Immature natural killer cell (primary cell): ENCODE measurements around the gene PCMTD2. TPM values are rescaled to one million over a fixed set of nuclear protein-coding genes. Genes with fewer than 3 reads are reported as not detected.

ENCODE experiments used
- DNase-seq, 3 donors: peaks; one replicate each; pipeline ENCODE4 v3.0.0; 2022; ENCODE audit warnings: mixed read lengths in 1 of 3
- H3K27ac Mint-ChIP-seq, 6 donors: one replicate each; pipeline ENCODE4 v1.8.0; 2020; ENCODE audit warnings: mixed read lengths in 6 of 6, mild to moderate bottlenecking in 5 of 6, inconsistent platforms in 4 of 6, moderate library complexity in 3 of 6
- H3K27me3 Mint-ChIP-seq, 3 donors: one replicate each; pipeline ENCODE4 v1.8.0; 2020 to 2021; ENCODE audit warnings: low read depth in 3 of 3, mild to moderate bottlenecking in 3 of 3, mixed read lengths in 3 of 3, moderate library complexity in 3 of 3, inconsistent platforms in 1 of 3
- H3K36me3 Mint-ChIP-seq, 3 donors: one replicate each; pipeline ENCODE4 v1.8.0; 2020; ENCODE audit warnings: mixed read lengths in 3 of 3, inconsistent platforms in 2 of 3, mild to moderate bottlenecking in 2 of 3
- H3K4me1 Mint-ChIP-seq, 2 donors: one replicate each; pipeline ENCODE4 v1.8.0; 2020; ENCODE audit warnings: inconsistent platforms in 2 of 2, mild to moderate bottlenecking in 2 of 2, mixed read lengths in 2 of 2, moderate library complexity in 1 of 2
- H3K4me3 Mint-ChIP-seq, 5 donors: one replicate each; pipeline ENCODE4 v1.8.0; 2020; ENCODE audit warnings: mild to moderate bottlenecking in 5 of 5, mixed read lengths in 5 of 5, inconsistent platforms in 3 of 5, moderate library complexity in 3 of 5
- H3K9me3 Mint-ChIP-seq, 6 donors: one replicate each; pipeline ENCODE4 v1.8.0; 2020; ENCODE audit warnings: mild to moderate bottlenecking in 6 of 6, mixed read lengths in 6 of 6, inconsistent platforms in 4 of 6, moderate library complexity in 3 of 6
- polyA plus RNA-seq, 3 donors: library from polyadenylated mRNA; unstranded; fragments of 300-500 nt; fragmentation: Illumina TruSeq; gene quantifications; one replicate each; pipeline ENCODE4 v1.2.3, GENCODE V29; 2021

PCMTD2 gene
- polyA plus RNA-seq, 3 donors from 2014 or later, result 43.3 to 65.4 (median 58.2) TPM

- Mint-ChIP-seq H3K9me3 (no peaks in the 10 kb centered on the region), H3K4me1 (no peaks in the 10 kb centered on the region), H3K27me3 (peaks cover 0 to 10% (median 2%) of the 10 kb centered on the region in 3 donors), H3K36me3 (no peaks in the 10 kb centered on the region), H3K27ac (no peak overlapping the region), H3K4me3 (no peak overlapping the region)
- DNase-seq, result no peak
These were observed 16.6 kb upstream of the PCMTD2 start for GRCh38 chr20:64238851-64239387.

- H3K4me1 Mint-ChIP-seq, result no peaks in the 10 kb centered on the region
- no peak overlapping the region for H3K4me3 Mint-ChIP-seq
- H3K36me3 Mint-ChIP-seq, result no peaks in the 10 kb centered on the region
- no peak overlapping the region for H3K27ac Mint-ChIP-seq
- H3K27me3 Mint-ChIP-seq, result peaks cover 0 to 14% (median 3%) of the 10 kb centered on the region in 3 donors
- H3K9me3 Mint-ChIP-seq, result peaks cover 0 to 1% (median 0%) of the 10 kb centered on the region in 6 donors
- no peak for DNase-seq
These were observed 15.9 kb upstream of the PCMTD2 start for GRCh38 chr20:64239449-64240242.

GRCh38 chr20:64240243-64241015 is 15.1 kb upstream of the PCMTD2 start:
- Mint-ChIP-seq H3K27ac (no peak overlapping the region), H3K36me3 (no peaks in the 10 kb centered on the region), H3K9me3 (peaks cover 0 to 3% (median 0%) of the 10 kb centered on the region in 6 donors), H3K4me3 (no peak overlapping the region), H3K27me3 (peaks cover 1 to 17% (median 3%) of the 10 kb centered on the region in 3 donors), H3K4me1 (no peaks in the 10 kb centered on the region)
- no peak for DNase-seq

- Mint-ChIP-seq H3K4me1 (no peaks in the 10 kb centered on the region), H3K27me3 (peaks cover 1 to 20% (median 3%) of the 10 kb centered on the region in 3 donors), H3K4me3 (no peak overlapping the region), H3K27ac (no peak overlapping the region), H3K36me3 (no peaks in the 10 kb centered on the region), H3K9me3 (peaks cover 0 to 3% (median 0%) of the 10 kb centered on the region in 6 donors)
- no peak for DNase-seq
These were observed 14.5 kb upstream of the PCMTD2 start for GRCh38 chr20:64241061-64241460.

GRCh38 chr20:64242003-64242796 is 13.3 kb upstream of the PCMTD2 start:
- H3K4me1 Mint-ChIP-seq, result no peaks in the 10 kb centered on the region
- DNase-seq, result no peak
- H3K36me3 Mint-ChIP-seq, result no peaks in the 10 kb centered on the region
- H3K9me3 Mint-ChIP-seq, result peaks cover 0 to 3% (median 0%) of the 10 kb centered on the region in 6 donors
- H3K27ac Mint-ChIP-seq, result no peak overlapping the region
- peaks cover 1 to 20% (median 3%) of the 10 kb centered on the region in 3 donors for H3K27me3 Mint-ChIP-seq
- no peak overlapping the region for H3K4me3 Mint-ChIP-seq

GRCh38 chr20:64242797-64243475 is 12.6 kb upstream of the PCMTD2 start:
- Mint-ChIP-seq H3K27ac (no peak overlapping the region), H3K4me1 (no peaks in the 10 kb centered on the region), H3K9me3 (peaks cover 0 to 3% (median 0%) of the 10 kb centered on the region in 6 donors), H3K4me3 (no peak overlapping the region), H3K36me3 (no peaks in the 10 kb centered on the region), H3K27me3 (peaks cover 1 to 20% (median 3%) of the 10 kb centered on the region in 3 donors)
- no peak for DNase-seq

GRCh38 chr20:64244281-64244805 is 11.2 kb upstream of the PCMTD2 start:
- DNase-seq, result no peak
- H3K4me1 Mint-ChIP-seq, result no peaks in the 10 kb centered on the region
- peaks cover 1 to 20% (median 3%) of the 10 kb centered on the region in 3 donors for H3K27me3 Mint-ChIP-seq
- H3K9me3 Mint-ChIP-seq, result peaks cover 0 to 3% (median 0%) of the 10 kb centered on the region in 6 donors
- H3K36me3 Mint-ChIP-seq, result no peaks in the 10 kb centered on the region
- no peak overlapping the region for H3K4me3 Mint-ChIP-seq
- H3K27ac Mint-ChIP-seq, result no peak overlapping the region

- Mint-ChIP-seq H3K4me3 (no peak overlapping the region), H3K4me1 (no peaks in the 10 kb centered on the region), H3K9me3 (peaks cover 0 to 3% (median 0%) of the 10 kb centered on the region in 6 donors), H3K27ac (no peak overlapping the region), H3K27me3 (peaks cover 3 to 24% (median 4%) of the 10 kb centered on the region in 3 donors), H3K36me3 (no peaks in the 10 kb centered on the region)
- DNase-seq, result no peak
These were observed 10.5 kb upstream of the PCMTD2 start for GRCh38 chr20:64244870-64245603.

GRCh38 chr20:64245746-64246595 is 9.6 kb upstream of the PCMTD2 start:
- Mint-ChIP-seq H3K4me3 (no peak overlapping the region), H3K27me3 (peaks cover 2 to 23% (median 4%) of the 10 kb centered on the region in 3 donors), H3K36me3 (no peaks in the 10 kb centered on the region), H3K4me1 (no peaks in the 10 kb centered on the region), H3K9me3 (peaks cover 0 to 3% (median 0%) of the 10 kb centered on the region in 6 donors), H3K27ac (no peak overlapping the region)
- no peak for DNase-seq

- no peaks in the 10 kb centered on the region for H3K36me3 Mint-ChIP-seq
- peaks cover 0 to 3% (median 0%) of the 10 kb centered on the region in 6 donors for H3K9me3 Mint-ChIP-seq
- H3K4me3 Mint-ChIP-seq, result no peak overlapping the region
- DNase-seq, result no peak
- H3K4me1 Mint-ChIP-seq, result no peaks in the 10 kb centered on the region
- no peak overlapping the region for H3K27ac Mint-ChIP-seq
- H3K27me3 Mint-ChIP-seq, result peaks cover 2 to 24% (median 4%) of the 10 kb centered on the region in 3 donors
These were observed 8.8 kb upstream of the PCMTD2 start for GRCh38 chr20:64246616-64247306.

GRCh38 chr20:64247307-64247618 is 8.3 kb upstream of the PCMTD2 start:
- no peak overlapping the region for H3K27ac Mint-ChIP-seq
- no peaks in the 10 kb centered on the region for H3K36me3 Mint-ChIP-seq
- no peak for DNase-seq
- H3K4me3 Mint-ChIP-seq, result no peak overlapping the region
- H3K4me1 Mint-ChIP-seq, result no peaks in the 10 kb centered on the region
- peaks cover 3 to 21% (median 4%) of the 10 kb centered on the region in 3 donors for H3K27me3 Mint-ChIP-seq
- peaks cover 0 to 3% (median 0%) of the 10 kb centered on the region in 6 donors for H3K9me3 Mint-ChIP-seq
